Measurements from ENCODE around the gene MIEN1. TPM values are rescaled to one million over a fixed set of nuclear protein-coding genes. Genes with fewer than 3 reads are reported as not detected.

Gene MIEN1
- total RNA-seq, 1 experiment from 2014 or later, result 50.8 TPM

DNA sequence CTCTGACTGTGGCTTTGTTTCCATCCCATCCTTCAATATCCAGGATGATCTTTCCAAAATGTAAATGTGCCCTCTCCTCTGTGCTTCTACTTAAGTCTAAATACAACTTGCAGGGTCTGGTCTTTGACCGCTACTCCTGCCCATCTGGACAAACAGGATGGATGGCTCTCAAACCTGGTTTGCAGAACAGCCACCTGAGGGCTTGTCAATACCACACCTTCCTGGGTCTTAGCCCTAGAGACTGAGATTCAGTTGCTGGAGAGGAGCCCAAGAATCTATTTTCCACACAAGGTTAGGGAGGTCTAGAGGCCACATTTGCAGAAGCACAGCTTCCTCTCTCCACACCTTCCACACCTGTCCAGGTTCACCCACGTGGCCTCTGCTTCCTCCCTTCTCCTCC lies 5.5 kb upstream of the MIEN1 start:
- H2BK15ac ChIP-seq (ENCODE audit: low read depth, low read length), result no peak overlapping the region
- H3K9ac ChIP-seq (ENCODE audit: extremely low read depth, insufficient read length, low read length), result no peak overlapping the region
- WGBS (ENCODE audit: extremely low coverage, insufficient read length, low lambda C conversion rate), result no CpG with 5 or more reads among the region's 2 CpGs
- H2AK5ac ChIP-seq (ENCODE audit: insufficient read length, low read length), result no peak overlapping the region
- peaks cover 3% of the 10 kb centered on the region; the same call in 1 of the 2 replicates for H3K27me3 Mint-ChIP-seq (ENCODE audit: low read depth)
- peaks cover 26 to 32% of the 10 kb centered on the region in 2 experiments for H3K4me1 Mint-ChIP-seq
- H4K20me1 ChIP-seq (ENCODE audit: control insufficient read depth, insufficient read depth, insufficient read length), result no peaks in the 10 kb centered on the region
- H3K23ac ChIP-seq (ENCODE audit: insufficient read length, low read depth, low read length), result no peak overlapping the region
- no peaks in the 10 kb centered on the region for H3K79me1 ChIP-seq (ENCODE audit: insufficient read depth, low read depth, low read length, poor library complexity, severe bottlenecking)
- no peak overlapping the region for H3K4ac ChIP-seq (ENCODE audit: low read depth, low read length)
- H2BK5ac ChIP-seq (ENCODE audit: insufficient read length, low read length), result no peak overlapping the region
- no peak overlapping the region for H2BK20ac ChIP-seq (ENCODE audit: low read depth, low read length, poor library complexity, severe bottlenecking)
- H4K91ac ChIP-seq (ENCODE audit: insufficient read length, low read depth, low read length), result no peak overlapping the region
- H3K27ac ChIP-seq (ENCODE audit: insufficient read length, low read depth, low read length), result no peak overlapping the region
- H3T11ph ChIP-seq (ENCODE audit: low read length), result no peak overlapping the region
- no peak overlapping the region for H3K18ac ChIP-seq (ENCODE audit: insufficient read length, low read depth, low read length)
- H3K56ac ChIP-seq (ENCODE audit: insufficient read length, low read depth, low read length), result no peak overlapping the region
- peaks cover 26% of the 10 kb centered on the region for H3K23me2 ChIP-seq (ENCODE audit: insufficient read length, low read depth, low read length, poor library complexity, severe bottlenecking)
- TF ChIP-seq, protein P1, sequence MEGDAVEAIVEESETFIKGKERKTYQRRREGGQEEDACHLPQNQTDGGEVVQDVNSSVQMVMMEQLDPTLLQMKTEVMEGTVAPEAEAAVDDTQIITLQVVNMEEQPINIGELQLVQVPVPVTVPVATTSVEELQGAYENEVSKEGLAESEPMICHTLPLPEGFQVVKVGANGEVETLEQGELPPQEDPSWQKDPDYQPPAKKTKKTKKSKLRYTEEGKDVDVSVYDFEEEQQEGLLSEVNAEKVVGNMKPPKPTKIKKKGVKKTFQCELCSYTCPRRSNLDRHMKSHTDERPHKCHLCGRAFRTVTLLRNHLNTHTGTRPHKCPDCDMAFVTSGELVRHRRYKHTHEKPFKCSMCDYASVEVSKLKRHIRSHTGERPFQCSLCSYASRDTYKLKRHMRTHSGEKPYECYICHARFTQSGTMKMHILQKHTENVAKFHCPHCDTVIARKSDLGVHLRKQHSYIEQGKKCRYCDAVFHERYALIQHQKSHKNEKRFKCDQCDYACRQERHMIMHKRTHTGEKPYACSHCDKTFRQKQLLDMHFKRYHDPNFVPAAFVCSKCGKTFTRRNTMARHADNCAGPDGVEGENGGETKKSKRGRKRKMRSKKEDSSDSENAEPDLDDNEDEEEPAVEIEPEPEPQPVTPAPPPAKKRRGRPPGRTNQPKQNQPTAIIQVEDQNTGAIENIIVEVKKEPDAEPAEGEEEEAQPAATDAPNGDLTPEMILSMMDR (conservative IDR thresholded peaks at IDR 0.05), result no peak
- no peak for DNase-seq
- H2BK12ac ChIP-seq (ENCODE audit: insufficient read length, low read depth, low read length), result no peak overlapping the region
- H3K4me2 ChIP-seq (ENCODE audit: insufficient read depth, insufficient read length, low read length), result no peak overlapping the region
- no peaks in the 10 kb centered on the region for H3K9me3 Mint-ChIP-seq
- no peaks in the 10 kb centered on the region for H3K9me3 ChIP-seq (ENCODE audit: control insufficient read depth, low read depth, low read length)
- H2BK120ac ChIP-seq (ENCODE audit: low read depth, low read length, poor library complexity, severe bottlenecking), result no peak overlapping the region
- H3K14ac ChIP-seq (ENCODE audit: insufficient read depth, low read length), result no peak overlapping the region
- H3K4me1 ChIP-seq (ENCODE audit: insufficient read depth, low read length), result peaks cover under 1% of the 10 kb centered on the region; the same call in 1 of the 2 replicates
- H3K4me3 Mint-ChIP-seq, result no peak overlapping the region
- no peaks in the 10 kb centered on the region for H3K79me2 ChIP-seq (ENCODE audit: insufficient read depth, low read length)
- H2AFZ ChIP-seq (ENCODE audit: low read length), result no peak overlapping the region
- H3K27me3 ChIP-seq (ENCODE audit: insufficient read depth, low read length), result no peaks in the 10 kb centered on the region
- no peak overlapping the region for H4K5ac ChIP-seq (ENCODE audit: insufficient read length, low read depth, low read length)
- H3K27ac Mint-ChIP-seq, result peak overlapping the region in 2 of 3 experiments; percentile 13 to 71; a peak in 4 of 7 replicates
- H3K36me3 Mint-ChIP-seq (ENCODE audit: insufficient read depth in 1 of 3, low read depth in 3 of 3), result no peaks in the 10 kb centered on the region; a peak in 2 of 7 replicates
- H4K8ac ChIP-seq (replicated peaks; ENCODE audit: insufficient read length, low read depth, low read length), result no peak overlapping the region

All from H9 (cell line).